Activated CD8-positive, alpha-beta memory T cell treated with anti-CD3 and anti-CD28 coated beads for 48 hours (primary cell): Measurements from ENCODE around the gene GPATCH2.
A peak's percentile ranks its signal among the peaks of the same experiment; 100 is the strongest.
"Not testable (repeated sequence)": the region's sequence is repeated elsewhere in the genome, so short reads cannot be mapped to it uniquely, and the experiment has no call there.

Experiments
- DNase-seq, 3 experiments: peaks; one replicate each; pipeline ENCODE4 v3.0.0-alpha.2; 2020; ENCODE audit warnings: low read depth in 2 of 3, low spot score in 2 of 3

Gene GPATCH2

GRCh38 chr1:217526636-217527035 lies 104.3 kb downstream of the GPATCH2 start:
- DNase-seq, result no peak

GRCh38 chr1:217525773-217526490 lies 105.0 kb downstream of the GPATCH2 start:
- no peak for DNase-seq

GRCh38 chr1:217524787-217525520 lies 105.9 kb downstream of the GPATCH2 start:
- no peak for DNase-seq

DNA sequence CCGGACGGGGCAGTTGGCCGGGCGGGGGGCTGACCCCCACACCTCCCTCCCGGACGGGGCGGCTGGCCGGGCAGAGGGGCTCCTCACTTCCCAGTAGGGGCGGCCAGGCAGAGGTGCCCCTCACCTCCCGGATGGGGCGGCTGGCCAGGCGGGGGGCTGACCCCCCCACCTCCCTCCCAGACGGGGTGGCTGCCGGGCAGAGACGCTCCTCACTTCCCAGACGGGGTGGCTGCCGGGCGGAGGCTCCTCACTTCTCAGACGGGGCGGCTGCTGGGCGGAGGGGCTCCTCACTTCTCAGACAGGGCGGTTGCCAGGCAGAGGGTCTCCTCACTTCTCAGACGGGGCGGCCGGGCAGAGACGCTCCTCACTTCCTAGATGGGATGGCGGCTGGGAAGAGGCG lies 107.0 kb downstream of the GPATCH2 start:
- DNase-seq, result not testable (repeated sequence)

DNA sequence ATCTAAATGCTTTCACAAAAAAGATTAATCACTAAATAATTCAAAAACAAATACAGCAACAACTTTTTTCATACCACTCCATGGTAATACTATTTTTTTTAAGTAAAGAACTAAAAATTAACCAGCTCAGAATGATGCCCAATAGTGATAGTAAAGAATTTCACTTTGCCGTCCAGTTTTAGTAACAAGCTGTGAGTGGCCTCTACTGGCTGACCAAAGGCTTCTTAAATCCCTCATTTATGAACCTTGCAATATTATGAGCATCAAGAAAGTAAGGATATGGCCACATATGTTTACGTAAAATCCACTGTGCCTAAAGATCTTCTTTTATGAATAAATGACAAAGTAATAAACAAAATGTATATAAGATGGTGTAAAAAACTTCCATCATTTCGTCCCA lies 108.6 kb downstream of the GPATCH2 start:
- no peak for DNase-seq

DNA sequence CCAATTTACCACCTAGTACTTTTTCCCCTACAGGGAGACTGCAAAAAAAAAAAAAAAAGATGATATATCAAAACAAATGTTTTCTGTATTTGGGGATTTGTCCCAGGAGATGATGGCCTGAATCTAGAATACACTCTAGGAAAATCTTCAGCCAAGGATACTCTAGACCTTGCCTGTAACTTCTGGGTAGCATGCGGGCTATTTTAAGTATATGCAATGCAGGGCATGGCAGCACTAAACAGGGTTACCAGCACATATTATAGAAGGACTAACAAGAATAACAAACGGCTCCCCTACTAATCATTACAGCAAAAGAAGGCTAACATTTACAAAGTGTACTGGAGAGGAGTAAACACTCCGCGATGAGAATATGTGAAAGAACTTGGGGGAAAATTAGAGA lies 109.6 kb downstream of the GPATCH2 start:
- no peak for DNase-seq

- no peak for DNase-seq
Observed at GRCh38 chr1:217506878-217507277, 124.0 kb downstream of the GPATCH2 start.

GRCh38 chr1:217498209-217498608 lies 132.7 kb downstream of the GPATCH2 start:
- DNase-seq, result no peak

GRCh38 chr1:217495249-217495648 lies 135.6 kb downstream of the GPATCH2 start:
- DNase-seq, result no peak

- no peak for DNase-seq
Observed at GRCh38 chr1:217494767-217495166, 136.1 kb downstream of the GPATCH2 start.

DNA sequence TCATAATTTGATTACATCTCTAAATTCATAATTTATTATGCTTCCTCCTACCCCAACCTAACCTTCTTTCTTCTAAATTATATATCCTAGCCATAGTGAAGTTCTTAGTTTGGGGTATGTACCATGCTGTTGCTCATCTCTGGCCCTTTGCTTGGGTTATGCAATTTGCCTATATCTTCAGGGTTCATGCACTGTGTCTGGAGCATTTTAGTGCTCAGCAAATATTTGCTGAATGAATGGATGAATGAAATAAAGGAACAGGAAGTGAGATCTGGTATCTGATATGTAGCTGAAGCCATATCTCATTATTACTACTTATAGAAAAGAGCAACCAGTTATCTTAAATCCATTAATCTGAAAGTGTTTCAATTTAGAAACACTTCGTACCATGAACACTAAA lies 137.6 kb downstream of the GPATCH2 start:
- no peak for DNase-seq

DNA sequence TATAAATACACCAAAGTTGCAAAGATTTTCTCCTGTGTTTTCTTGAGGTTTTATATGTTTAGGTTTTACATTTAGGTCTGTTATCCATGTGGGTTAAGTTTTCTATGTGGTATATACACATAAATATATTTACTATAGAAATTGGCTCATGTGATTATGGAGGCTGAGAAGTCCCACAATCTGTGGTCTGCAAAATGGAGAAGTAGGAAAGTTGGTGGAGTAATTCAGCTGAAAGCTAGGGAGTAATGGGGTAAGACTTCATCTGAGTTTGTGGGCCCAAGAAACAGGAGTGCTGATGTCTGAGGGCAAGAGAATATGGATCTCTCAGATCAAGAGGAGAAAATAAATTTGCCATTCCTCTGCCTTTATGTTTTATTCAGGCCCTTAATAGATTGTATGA lies 146.0 kb downstream of the GPATCH2 start:
- no peak for DNase-seq

- peak; percentile 5 to 26 (median 23) for DNase-seq
Observed at GRCh38 chr1:217482356-217483102, 148.4 kb downstream of the GPATCH2 start.

DNA sequence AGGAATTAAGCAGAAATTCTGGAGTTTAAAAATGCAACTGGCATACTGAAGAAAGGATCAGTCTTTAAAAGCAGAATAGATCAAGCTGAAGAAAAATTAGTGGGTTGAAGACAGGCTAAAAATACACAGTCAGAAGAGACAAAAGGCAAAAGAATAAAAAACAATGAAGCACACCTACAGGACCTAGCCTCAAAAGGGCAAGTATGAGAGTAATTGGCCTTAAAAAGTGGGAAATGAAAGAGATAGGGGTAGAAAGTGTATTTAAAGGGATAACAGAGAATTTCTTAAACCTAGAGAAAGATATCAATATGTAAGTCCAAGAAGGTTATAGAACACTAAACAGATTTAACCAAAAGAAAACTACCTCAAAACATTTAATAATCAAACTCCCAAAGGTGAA lies 152.4 kb downstream of the GPATCH2 start:
- no peak for DNase-seq

- no peak for DNase-seq
Observed at GRCh38 chr1:217472915-217473314, 158.0 kb downstream of the GPATCH2 start.

DNA sequence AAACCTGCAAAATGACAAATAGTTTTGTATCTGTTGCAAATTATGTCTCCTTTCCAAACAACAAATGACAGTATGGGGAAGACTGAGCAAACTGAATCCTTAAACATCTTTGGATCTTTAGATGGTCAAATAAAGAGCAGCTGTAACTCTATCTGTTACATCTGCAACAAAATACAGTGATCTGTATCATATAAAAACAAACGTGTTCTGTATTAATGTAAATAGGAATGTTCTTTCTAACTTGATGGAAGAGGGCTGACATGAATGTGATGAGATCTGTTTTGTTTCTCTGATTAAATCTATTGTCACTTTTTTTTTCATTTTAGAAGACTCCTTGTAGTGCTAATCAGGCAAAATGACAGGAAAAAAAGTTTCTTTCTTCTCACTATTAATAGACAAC lies 159.5 kb downstream of the GPATCH2 start:
- no peak for DNase-seq

GRCh38 chr1:217469983-217470382 lies 160.9 kb downstream of the GPATCH2 start:
- no peak for DNase-seq

DNA sequence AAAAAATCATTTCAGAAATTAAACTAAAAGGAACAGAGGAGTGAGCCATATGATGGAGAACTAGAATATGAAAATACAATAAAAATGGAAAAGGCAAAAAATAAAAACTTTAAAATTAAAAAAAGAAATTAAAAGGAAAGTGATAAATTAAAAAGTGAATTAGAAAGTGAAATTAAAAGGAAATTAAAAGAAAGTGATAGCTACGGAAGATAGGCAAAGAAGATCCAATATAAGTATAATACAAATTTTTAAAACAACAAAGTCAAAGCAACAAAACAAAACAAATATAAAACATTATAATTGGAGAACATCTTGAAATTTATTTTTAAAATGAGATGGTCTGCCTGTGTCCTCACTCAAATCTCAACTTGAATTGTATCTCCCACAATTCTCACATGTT lies 165.8 kb downstream of the GPATCH2 start:
- no peak for DNase-seq

DNA sequence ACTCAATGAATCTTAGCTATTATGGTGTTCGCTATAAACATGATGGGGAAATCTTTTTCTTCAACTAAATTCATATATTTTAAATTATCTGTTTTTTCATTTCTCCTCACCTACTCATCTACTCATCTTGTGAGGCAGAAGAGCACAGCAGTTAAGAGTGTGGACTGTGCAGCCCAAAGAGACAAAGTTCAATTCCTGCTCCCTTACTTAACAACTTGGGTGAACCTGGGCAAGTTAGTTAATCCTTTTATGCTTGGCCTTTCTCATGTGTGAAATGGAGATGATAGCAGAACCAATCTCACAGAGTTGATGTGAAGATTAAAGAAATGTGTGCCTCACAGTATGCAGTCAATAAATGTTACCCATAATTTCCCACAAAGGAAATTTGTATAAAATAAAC lies 168.2 kb downstream of the GPATCH2 start:
- DNase-seq, result no peak

DNA sequence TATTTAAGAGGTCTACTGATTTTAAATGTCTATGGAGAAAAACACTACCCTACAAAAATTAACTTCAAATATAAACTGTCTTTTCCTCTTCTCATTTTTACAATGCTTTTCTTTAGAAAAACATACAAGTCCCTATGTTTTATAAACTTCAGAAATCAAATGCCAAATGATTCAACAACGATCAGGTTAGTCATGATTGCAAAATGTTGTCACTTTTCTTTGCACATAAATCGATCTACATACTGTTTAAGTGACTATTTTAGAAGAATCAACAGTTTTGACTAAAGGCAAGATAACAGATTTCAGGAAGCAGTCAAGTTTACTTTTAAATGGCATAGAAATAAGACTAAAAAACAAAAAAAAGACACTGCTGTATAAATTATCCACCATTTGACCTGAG lies 168.7 kb downstream of the GPATCH2 start:
- DNase-seq, result no peak

- no peak for DNase-seq
Observed at GRCh38 chr1:217457016-217457415, 173.9 kb downstream of the GPATCH2 start.

- DNase-seq, result no peak
Observed at GRCh38 chr1:217456261-217456660, 174.6 kb downstream of the GPATCH2 start.
